ENCODE data around the gene ZFP36L2. TPM values are rescaled to one million over a fixed set of nuclear protein-coding genes. Genes with fewer than 3 reads are reported as not detected.

The ZFP36L2 gene
- total and polyA plus RNA-seq, 9 of the 15 experiments (the other 6 are each of a cell fraction or from before 2014, with no cell fraction given), result 4.1 to 60.6 (median 20.3) TPM

GRCh38 chr2:43258547-43259156, 32.2 kb upstream of the ZFP36L2 start:
- Histone ChIP-seq H3K27ac (ENCODE audit: extremely low read depth, low read depth, low read length) (no peak overlapping the region), H3K9me1 (ENCODE audit: control insufficient read depth, insufficient read depth, low read length) (no peaks in the 10 kb centered on the region), H3K9me3 (replicated peaks; ENCODE audit: control insufficient read depth, insufficient read depth, low read depth, low read length) (no peaks in the 10 kb centered on the region), H3K4me3 (no peak overlapping the region), H3K36me3 (ENCODE audit: control insufficient read depth, insufficient read depth, low read length) (peaks cover 9% of the 10 kb centered on the region; the same call in 1 of the 3 replicates), H4K20me1 (replicated peaks; ENCODE audit: control insufficient read depth, insufficient read depth, low read length) (no peaks in the 10 kb centered on the region), H3K9ac (ENCODE audit: insufficient read depth in 1 of 2, low read depth in 2 of 2, low read length in 2 of 2) (no peak overlapping the region), H3K27me3 (ENCODE audit: control insufficient read depth in 2 of 2, insufficient read depth in 2 of 2, low read length in 2 of 2) (no peaks in the 10 kb centered on the region), H2AFZ (ENCODE audit: low read depth, low read length) (no peak overlapping the region), H3K4me2 (ENCODE audit: insufficient read depth, low read length) (no peak overlapping the region), H3K79me2 (ENCODE audit: control insufficient read depth, insufficient read depth, low read length) (no peaks in the 10 kb centered on the region), H3K4me1 (replicated peaks in 1 of 2; ENCODE audit: control insufficient read depth in 2 of 2, insufficient read depth in 2 of 2, low read length in 2 of 2) (no peaks in the 10 kb centered on the region)
- in situ Hi-C loops (cut with MboI), result no loop called here
- ChIA-PET CTCF (ENCODE audit: low intra/inter-chr PET ratio) (no interaction called here), POLR2A (no interaction called here)
- intact Hi-C loops (cut with micrococcal nuclease), result no loop called here
- no peak for ATAC-seq
- no peak for FAIRE-seq
- DNase-seq (ENCODE audit: extremely low read depth in 1 of 4, low spot score in 3 of 4), result no peak
- no TSS peak for BruUV-seq (replicated peaks)
- 56% methylated on average over 2 of the region's 2 CpGs for WGBS (ENCODE audit: insufficient coverage, low coverage, missing lambda C conversion rate)
- TF ChIP-seq NCOA6 (IDR thresholded peaks at IDR 0.05), result no peak
- no peak for TF ChIP-seq ZKSCAN3 (CRISPR knock-in tag; IDR thresholded peaks at IDR 0.05)
- no peak for TF ChIP-seq SRSF7 (optimal IDR thresholded peaks at IDR 0.05; ENCODE audit: low read depth, low read length)
- no peak for TF ChIP-seq MYBL2 (IDR thresholded peaks at IDR 0.05; ENCODE audit: low read depth)
- TF ChIP-seq MYBL2 (CRISPR knock-in tag; IDR thresholded peaks at IDR 0.05; ENCODE audit: borderline replicate concordance), result no peak
- TF ChIP-seq NUFIP1 (IDR thresholded peaks at IDR 0.05; ENCODE audit: partially characterized antibody), result no peak
- no peak for TF ChIP-seq CEBPG (CRISPR knock-in tag; IDR thresholded peaks at IDR 0.05)
- no peak for TF ChIP-seq CEBPG (tag; conservative IDR thresholded peaks at IDR 0.05 in 1 of 2, IDR thresholded peaks at IDR 0.05 in 1 of 2)
- no peak for TF ChIP-seq ZNF354B (CRISPR knock-in tag; IDR thresholded peaks at IDR 0.05)
- TF ChIP-seq FOSL1 (tag; conservative IDR thresholded peaks at IDR 0.05), result no peak
- TF ChIP-seq RB1 (IDR thresholded peaks at IDR 0.05; ENCODE audit: low read depth), result no peak
- no peak for TF ChIP-seq EP400 (IDR thresholded peaks at IDR 0.05)
- TF ChIP-seq ZC3H8 (IDR thresholded peaks at IDR 0.05), result no peak
- no peak for TF ChIP-seq DLX4 (CRISPR knock-in tag; IDR thresholded peaks at IDR 0.05)
- TF ChIP-seq SP2 (IDR thresholded peaks at IDR 0.05; ENCODE audit: extremely low read depth, low read depth, low read length, poor library complexity, severe bottlenecking), result no peak
- TF ChIP-seq ZNF318 (IDR thresholded peaks at IDR 0.05; ENCODE audit: borderline replicate concordance in 1 of 2, low read depth in 1 of 2), result no peak

All from K562 (cell line).